Activated T-cell treated with anti-CD3 and anti-CD28 coated beads, Interleukin-2, amount 50 U/mL, for 4 hours (primary cell): Measurements from ENCODE around the gene G3BP2. TPM values are rescaled to one million over a fixed set of nuclear protein-coding genes. Genes with fewer than 3 reads are reported as not detected.

Experiments used
- ATAC-seq, 2 donors: fragments of 200-7000 bp; cut with Tn5 transposase; one replicate each; pipeline ENCODE4 v1.10.0; 2021
- DNase-seq: peaks from one replicate; pipeline ENCODE4 v3.0.0-alpha.2; 2020
- H3K27me3 Mint-ChIP-seq: one replicate; pipeline ENCODE4 v1.8.0; 2021; ENCODE audit warnings: low read depth, mixed read lengths
- H3K36me3 Mint-ChIP-seq: one replicate; pipeline ENCODE4 v1.8.0; 2022; ENCODE audit warnings: mixed read lengths; ENCODE audit not compliant: insufficient read depth
- H3K4me1 Mint-ChIP-seq: one replicate; pipeline ENCODE4 v1.8.0; 2021; ENCODE audit warnings: low read depth, mixed read lengths
- H3K4me3 Mint-ChIP-seq: one replicate; pipeline ENCODE4 v1.8.0; 2021; ENCODE audit warnings: mild to moderate bottlenecking, moderate library complexity, mixed read lengths
- H3K9me3 Mint-ChIP-seq: one replicate; pipeline ENCODE4 v1.8.0; 2021; ENCODE audit warnings: mixed read lengths
- total RNA-seq, 3 donors: library from RNA; stranded (reverse); gene quantifications; one replicate each; pipeline ENCODE4 v1.2.1, GENCODE V29; 2021

G3BP2 gene
- total RNA-seq, 3 donors from 2014 or later, result 177 to 196 (median 189) TPM

GRCh38 chr4:75637827-75638226 lies 35.4 kb downstream of the G3BP2 start:
- ATAC-seq, result no peak
- H3K4me3 Mint-ChIP-seq, result no peak overlapping the region

GRCh38 chr4:75637176-75637575 lies 36.0 kb downstream of the G3BP2 start:
- Mint-ChIP-seq H3K4me3 (no peak overlapping the region), H3K27me3 (no peaks in the 10 kb centered on the region), H3K4me1 (peaks cover 2% of the 10 kb centered on the region), H3K36me3 (peaks cover 7% of the 10 kb centered on the region), H3K9me3 (no peaks in the 10 kb centered on the region)
- ATAC-seq (no peak), DNase-seq (no peak)

More at GRCh38 chr4:75637827-75638226, 35.4 kb downstream of the G3BP2 start:
- no peak for DNase-seq
- Mint-ChIP-seq H3K27me3 (no peaks in the 10 kb centered on the region), H3K9me3 (no peaks in the 10 kb centered on the region), H3K4me1 (peaks cover 4% of the 10 kb centered on the region), H3K36me3 (peaks cover 10% of the 10 kb centered on the region)

GRCh38 chr4:75634951-75635350 lies 38.3 kb downstream of the G3BP2 start:
- H3K9me3 Mint-ChIP-seq, result no peaks in the 10 kb centered on the region

GRCh38 chr4:75634281-75634680 lies 38.9 kb downstream of the G3BP2 start:
- no peak for ATAC-seq
- no peak overlapping the region for H3K4me3 Mint-ChIP-seq
- no peaks in the 10 kb centered on the region for H3K9me3 Mint-ChIP-seq
- no peaks in the 10 kb centered on the region for H3K27me3 Mint-ChIP-seq
- DNase-seq, result no peak
- H3K4me1 Mint-ChIP-seq, result peaks cover 10% of the 10 kb centered on the region
- no peaks in the 10 kb centered on the region for H3K36me3 Mint-ChIP-seq

More at GRCh38 chr4:75634951-75635350, 38.3 kb downstream of the G3BP2 start:
- Mint-ChIP-seq H3K4me3 (no peak overlapping the region), H3K27me3 (no peaks in the 10 kb centered on the region), H3K36me3 (peaks cover 3% of the 10 kb centered on the region), H3K4me1 (peaks cover 9% of the 10 kb centered on the region)
- ATAC-seq, result no peak
- DNase-seq, result no peak

GRCh38 chr4:75633846-75634245 lies 39.4 kb downstream of the G3BP2 start:
- no peak overlapping the region for H3K4me3 Mint-ChIP-seq
- H3K4me1 Mint-ChIP-seq, result peaks cover 10% of the 10 kb centered on the region
- no peak for DNase-seq
- H3K9me3 Mint-ChIP-seq, result no peaks in the 10 kb centered on the region
- no peak for ATAC-seq
- no peaks in the 10 kb centered on the region for H3K36me3 Mint-ChIP-seq
- no peaks in the 10 kb centered on the region for H3K27me3 Mint-ChIP-seq

- ATAC-seq (no peak), DNase-seq (no peak)
- H3K9me3 Mint-ChIP-seq, result no peaks in the 10 kb centered on the region
Measured at GRCh38 chr4:75630937-75631329, 42.3 kb downstream of the G3BP2 start.

GRCh38 chr4:75630174-75630936 lies 42.9 kb downstream of the G3BP2 start, which contains the start of gene CDKL2:
Gene CDKL2 (minus strand): TSS chr4:75630528. CDS start chr4:75625988, 4,540 bp downstream.
- H3K9me3 Mint-ChIP-seq, result no peaks in the 10 kb centered on the region
- ATAC-seq, result peak; percentile 100
- H3K4me1 Mint-ChIP-seq, result peaks cover 10% of the 10 kb centered on the region
- DNase-seq, result peak; percentile 91
- no peaks in the 10 kb centered on the region for H3K27me3 Mint-ChIP-seq
- H3K36me3 Mint-ChIP-seq, result no peaks in the 10 kb centered on the region
- peak within 1 kb of the TSS; percentile 78 for H3K4me3 Mint-ChIP-seq

More at GRCh38 chr4:75630937-75631329, 42.3 kb downstream of the G3BP2 start:
- peaks cover 10% of the 10 kb centered on the region for H3K4me1 Mint-ChIP-seq
- H3K36me3 Mint-ChIP-seq, result no peaks in the 10 kb centered on the region
- H3K27me3 Mint-ChIP-seq, result no peaks in the 10 kb centered on the region
- peak overlapping the region; percentile 78 for H3K4me3 Mint-ChIP-seq

- Mint-ChIP-seq H3K27me3 (no peaks in the 10 kb centered on the region), H3K9me3 (no peaks in the 10 kb centered on the region), H3K36me3 (no peaks in the 10 kb centered on the region), H3K4me1 (peaks cover 10% of the 10 kb centered on the region), H3K4me3 (peak overlapping the region; percentile 8)
- no peak for DNase-seq
- no peak for ATAC-seq
Measured at GRCh38 chr4:75629239-75629638, 44.0 kb downstream of the G3BP2 start.

GRCh38 chr4:75623026-75623425 lies 50.2 kb downstream of the G3BP2 start:
- ATAC-seq (no peak), DNase-seq (no peak)
- Mint-ChIP-seq H3K27me3 (no peaks in the 10 kb centered on the region), H3K9me3 (no peaks in the 10 kb centered on the region), H3K4me1 (no peaks in the 10 kb centered on the region), H3K4me3 (no peak overlapping the region), H3K36me3 (no peaks in the 10 kb centered on the region)

GRCh38 chr4:75621715-75622114 lies 51.5 kb downstream of the G3BP2 start:
- no peak for ATAC-seq
- H3K27me3 Mint-ChIP-seq, result no peaks in the 10 kb centered on the region

GRCh38 chr4:75612306-75612705 lies 60.9 kb downstream of the G3BP2 start:
- H3K27me3 Mint-ChIP-seq, result no peaks in the 10 kb centered on the region
- no peak for ATAC-seq
- no peaks in the 10 kb centered on the region for H3K4me1 Mint-ChIP-seq
- DNase-seq, result no peak
- H3K36me3 Mint-ChIP-seq, result no peaks in the 10 kb centered on the region
- no peak overlapping the region for H3K4me3 Mint-ChIP-seq
- no peaks in the 10 kb centered on the region for H3K9me3 Mint-ChIP-seq

More at GRCh38 chr4:75621715-75622114, 51.5 kb downstream of the G3BP2 start:
- Mint-ChIP-seq H3K4me1 (no peaks in the 10 kb centered on the region), H3K9me3 (no peaks in the 10 kb centered on the region), H3K4me3 (no peak overlapping the region), H3K36me3 (no peaks in the 10 kb centered on the region)
- no peak for DNase-seq

- Mint-ChIP-seq H3K4me3 (no peak overlapping the region), H3K9me3 (no peaks in the 10 kb centered on the region), H3K27me3 (no peaks in the 10 kb centered on the region), H3K36me3 (no peaks in the 10 kb centered on the region), H3K4me1 (no peaks in the 10 kb centered on the region)
- ATAC-seq, result no peak
- DNase-seq, result no peak
Measured at GRCh38 chr4:75605928-75606327, 67.3 kb downstream of the G3BP2 start.

- peaks cover 3% of the 10 kb centered on the region for H3K36me3 Mint-ChIP-seq
- H3K9me3 Mint-ChIP-seq, result no peaks in the 10 kb centered on the region
- ATAC-seq (no peak), DNase-seq (no peak)
- H3K4me1 Mint-ChIP-seq, result no peaks in the 10 kb centered on the region
- H3K4me3 Mint-ChIP-seq, result no peak overlapping the region
- H3K27me3 Mint-ChIP-seq, result no peaks in the 10 kb centered on the region
Measured at GRCh38 chr4:75599647-75600046, 73.6 kb downstream of the G3BP2 start.

- Mint-ChIP-seq H3K4me1 (no peaks in the 10 kb centered on the region), H3K36me3 (peaks cover 3% of the 10 kb centered on the region), H3K27me3 (no peaks in the 10 kb centered on the region), H3K4me3 (no peak overlapping the region), H3K9me3 (no peaks in the 10 kb centered on the region)
- ATAC-seq, result peak in 1 of 2 donors; percentile 59
- no peak for DNase-seq
Measured at GRCh38 chr4:75598390-75598789, 74.8 kb downstream of the G3BP2 start.

- H3K4me1 Mint-ChIP-seq, result no peaks in the 10 kb centered on the region
- DNase-seq (no peak), ATAC-seq (no peak)
- peaks cover 3% of the 10 kb centered on the region for H3K36me3 Mint-ChIP-seq
- no peaks in the 10 kb centered on the region for H3K9me3 Mint-ChIP-seq
- no peak overlapping the region for H3K4me3 Mint-ChIP-seq
- no peaks in the 10 kb centered on the region for H3K27me3 Mint-ChIP-seq
Measured at GRCh38 chr4:75596061-75596460, 77.2 kb downstream of the G3BP2 start.
